ENCODE data around the gene DOCK3.
"Not testable (repeated sequence)": the region's sequence is repeated elsewhere in the genome, so short reads cannot be mapped to it uniquely, and the experiment has no call there.

DOCK3 gene

GRCh38 chr3:50687127-50687751 is 12.5 kb downstream of the DOCK3 start:
- no peak for DNase-seq

- no peak for DNase-seq
These were observed 13.2 kb downstream of the DOCK3 start for GRCh38 chr3:50687916-50688315.

GRCh38 chr3:50688602-50689001 is 13.9 kb downstream of the DOCK3 start:
- DNase-seq, result not testable (repeated sequence)

GRCh38 chr3:50689558-50689957 is 14.8 kb downstream of the DOCK3 start:
- no peak for DNase-seq

GRCh38 chr3:50695031-50695430 is 20.3 kb downstream of the DOCK3 start:
- no peak for DNase-seq

- no peak for DNase-seq
These were observed 21.5 kb downstream of the DOCK3 start for GRCh38 chr3:50696276-50696675.

- DNase-seq, result no peak
These were observed 23.5 kb downstream of the DOCK3 start for GRCh38 chr3:50698269-50698668.

GRCh38 chr3:50708620-50709019 is 33.9 kb downstream of the DOCK3 start:
- DNase-seq, result no peak

- no peak for DNase-seq
These were observed 40.2 kb downstream of the DOCK3 start for GRCh38 chr3:50714946-50715345.

- no peak for DNase-seq
These were observed 50.1 kb downstream of the DOCK3 start for GRCh38 chr3:50724831-50725230.

GRCh38 chr3:50734985-50735384 is 60.3 kb downstream of the DOCK3 start:
- DNase-seq, result no peak

- DNase-seq, result no peak
These were observed 62.6 kb downstream of the DOCK3 start for GRCh38 chr3:50737193-50737905.

- DNase-seq, result peak; percentile 4
These were observed 63.3 kb downstream of the DOCK3 start for GRCh38 chr3:50737906-50738598.

GRCh38 chr3:50743643-50744042 is 68.9 kb downstream of the DOCK3 start:
- no peak for DNase-seq

- DNase-seq, result no peak
These were observed 75.1 kb downstream of the DOCK3 start for GRCh38 chr3:50749822-50750221.

- DNase-seq, result no peak
These were observed 84.3 kb downstream of the DOCK3 start for GRCh38 chr3:50759015-50759414.

GRCh38 chr3:50777680-50778079 is 103.0 kb downstream of the DOCK3 start:
- DNase-seq, result no peak

- not testable (repeated sequence) for DNase-seq
These were observed 107.0 kb downstream of the DOCK3 start for GRCh38 chr3:50781766-50782165.

- no peak for DNase-seq
These were observed 111.9 kb downstream of the DOCK3 start for GRCh38 chr3:50786631-50787030.

GRCh38 chr3:50790894-50791293 is 116.2 kb downstream of the DOCK3 start:
- not testable (repeated sequence) for DNase-seq

- DNase-seq, result no peak
These were observed 117.8 kb downstream of the DOCK3 start for GRCh38 chr3:50792568-50792967.

- not testable (repeated sequence) for DNase-seq
These were observed 129.1 kb downstream of the DOCK3 start for GRCh38 chr3:50803805-50804204.

GRCh38 chr3:50804376-50804775 is 129.6 kb downstream of the DOCK3 start:
- DNase-seq, result not testable (repeated sequence)

GRCh38 chr3:50805321-50805720 is 130.6 kb downstream of the DOCK3 start:
- no peak for DNase-seq
